ENCODE measurements around the gene NT5C3A.

The NT5C3A gene

GRCh38 chr7:33075818-33076518 is 13.4 kb upstream of the NT5C3A start:
- DNase-seq (ENCODE audit: low spot score) = no peak

GRCh38 chr7:33073243-33073642 is 10.7 kb upstream of the NT5C3A start:
- DNase-seq (ENCODE audit: low spot score) = no peak

GRCh38 chr7:33072471-33072870 is 9.9 kb upstream of the NT5C3A start:
- DNase-seq (ENCODE audit: low spot score) = no peak

- no peak for DNase-seq (ENCODE audit: low spot score)
These were observed 8.3 kb upstream of the NT5C3A start for GRCh38 chr7:33070831-33071230.

- no peak for DNase-seq (ENCODE audit: low spot score)
These were observed 7.7 kb upstream of the NT5C3A start for GRCh38 chr7:33070277-33070676.

GRCh38 chr7:33067921-33068320 is 5.3 kb upstream of the NT5C3A start:
- no peak for DNase-seq (ENCODE audit: low spot score)

GRCh38 chr7:33066771-33067170 is 4.2 kb upstream of the NT5C3A start:
- DNase-seq (ENCODE audit: low spot score) = no peak

- no peak for DNase-seq (ENCODE audit: low spot score)
These were observed 3.4 kb upstream of the NT5C3A start for GRCh38 chr7:33065981-33066380.

- peak; percentile 98 for DNase-seq (ENCODE audit: low spot score)
These were observed 337 bp upstream of the NT5C3A start for GRCh38 chr7:33062782-33063443.

GRCh38 chr7:33061282-33061937 is 1.2 kb downstream of the NT5C3A start:
- peak; percentile 30 for DNase-seq (ENCODE audit: low spot score)

GRCh38 chr7:33059635-33060034 is 2.9 kb downstream of the NT5C3A start:
- no peak for DNase-seq (ENCODE audit: low spot score)

- DNase-seq (ENCODE audit: low spot score) = no peak
These were observed 7.4 kb downstream of the NT5C3A start for GRCh38 chr7:33055158-33055557.

GRCh38 chr7:33054261-33054964 is 8.2 kb downstream of the NT5C3A start:
- no peak for DNase-seq (ENCODE audit: low spot score)

GRCh38 chr7:33053721-33054120 is 8.9 kb downstream of the NT5C3A start:
- no peak for DNase-seq (ENCODE audit: low spot score)

- DNase-seq (ENCODE audit: low spot score) = peak; percentile 84
These were observed 11.8 kb downstream of the NT5C3A start for GRCh38 chr7:33050535-33051318.

- DNase-seq (ENCODE audit: low spot score) = no peak
These were observed 13.9 kb downstream of the NT5C3A start for GRCh38 chr7:33048704-33049103.

GRCh38 chr7:33048257-33048656 is 14.3 kb downstream of the NT5C3A start:
- DNase-seq (ENCODE audit: low spot score) = no peak

- no peak for DNase-seq (ENCODE audit: low spot score)
These were observed 17.6 kb downstream of the NT5C3A start for GRCh38 chr7:33044986-33045385.

GRCh38 chr7:33044401-33044718 is 18.2 kb downstream of the NT5C3A start:
- DNase-seq (ENCODE audit: low spot score) = no peak

GRCh38 chr7:33043501-33044400 is 18.8 kb downstream of the NT5C3A start:
- no peak for DNase-seq (ENCODE audit: low spot score)
